ENCODE data around the gene PROM1.

PROM1 gene

DNA sequence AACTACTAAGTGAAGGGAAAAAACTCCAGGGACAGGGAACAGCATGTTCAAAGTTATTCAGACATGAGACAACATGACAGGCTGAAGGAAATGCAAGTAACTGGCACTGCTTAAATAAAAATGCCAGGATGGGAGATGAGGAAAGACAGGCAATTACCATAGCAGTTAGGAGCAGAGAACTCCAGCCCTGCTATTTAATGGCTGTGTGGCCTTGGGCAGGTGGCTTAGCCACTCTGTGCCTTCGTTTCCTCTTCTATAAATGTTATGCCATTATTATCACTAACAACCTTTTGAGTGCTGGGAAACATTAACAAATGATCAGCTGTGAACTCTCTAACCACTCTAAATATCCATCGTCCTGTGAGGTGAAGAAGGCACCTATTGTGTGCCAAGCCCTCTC, 32.7 kb downstream of the PROM1 start:
- Histone ChIP-seq H3K4me3 (ENCODE audit: insufficient read depth, low read depth, low read length, poor library complexity, severe bottlenecking) (no peak overlapping the region), H3K27me3 (replicated peaks; ENCODE audit: control insufficient read depth, insufficient read depth, low read length, poor library complexity, severe bottlenecking) (peaks cover 2% of the 10 kb centered on the region), H3K36me3 (ENCODE audit: control insufficient read depth, insufficient read depth, low read length) (no peaks in the 10 kb centered on the region), H3K4me1 (ENCODE audit: control insufficient read depth, insufficient read depth, low read length, poor library complexity, severe bottlenecking) (no peaks in the 10 kb centered on the region), H3K9me3 (ENCODE audit: control insufficient read depth, low read length) (no peaks in the 10 kb centered on the region), H3K27ac (ENCODE audit: insufficient read depth, low read length, poor library complexity, severe bottlenecking) (no peak overlapping the region)
- no peak for DNase-seq

DNA sequence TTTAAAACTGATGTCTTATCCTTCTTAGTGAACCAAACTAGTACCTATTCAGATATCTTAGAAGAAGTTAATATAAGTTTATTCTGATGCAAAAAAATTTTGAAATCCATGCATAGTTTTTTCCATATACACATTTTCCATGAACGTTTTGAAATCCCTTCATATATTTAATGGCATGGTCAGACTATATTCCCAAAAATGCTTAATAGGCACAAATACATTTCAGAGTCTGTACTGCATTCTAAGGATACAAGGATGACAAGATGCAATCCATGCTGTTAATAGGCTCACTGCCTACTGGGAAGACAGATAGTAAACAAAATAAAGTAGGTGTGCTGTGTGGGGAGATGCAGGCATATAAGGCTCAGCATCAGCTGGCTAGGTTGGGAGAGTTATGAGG, 33.2 kb downstream of the PROM1 start:
- Histone ChIP-seq H3K4me3 (ENCODE audit: insufficient read depth, low read depth, low read length, poor library complexity, severe bottlenecking) (no peak overlapping the region), H3K36me3 (ENCODE audit: control insufficient read depth, insufficient read depth, low read length) (no peaks in the 10 kb centered on the region), H3K27me3 (replicated peaks; ENCODE audit: control insufficient read depth, insufficient read depth, low read length, poor library complexity, severe bottlenecking) (peaks cover 2% of the 10 kb centered on the region), H3K4me1 (ENCODE audit: control insufficient read depth, insufficient read depth, low read length, poor library complexity, severe bottlenecking) (no peaks in the 10 kb centered on the region), H3K27ac (ENCODE audit: insufficient read depth, low read length, poor library complexity, severe bottlenecking) (no peak overlapping the region), H3K9me3 (ENCODE audit: control insufficient read depth, low read length) (no peaks in the 10 kb centered on the region)
- no peak for DNase-seq

DNA sequence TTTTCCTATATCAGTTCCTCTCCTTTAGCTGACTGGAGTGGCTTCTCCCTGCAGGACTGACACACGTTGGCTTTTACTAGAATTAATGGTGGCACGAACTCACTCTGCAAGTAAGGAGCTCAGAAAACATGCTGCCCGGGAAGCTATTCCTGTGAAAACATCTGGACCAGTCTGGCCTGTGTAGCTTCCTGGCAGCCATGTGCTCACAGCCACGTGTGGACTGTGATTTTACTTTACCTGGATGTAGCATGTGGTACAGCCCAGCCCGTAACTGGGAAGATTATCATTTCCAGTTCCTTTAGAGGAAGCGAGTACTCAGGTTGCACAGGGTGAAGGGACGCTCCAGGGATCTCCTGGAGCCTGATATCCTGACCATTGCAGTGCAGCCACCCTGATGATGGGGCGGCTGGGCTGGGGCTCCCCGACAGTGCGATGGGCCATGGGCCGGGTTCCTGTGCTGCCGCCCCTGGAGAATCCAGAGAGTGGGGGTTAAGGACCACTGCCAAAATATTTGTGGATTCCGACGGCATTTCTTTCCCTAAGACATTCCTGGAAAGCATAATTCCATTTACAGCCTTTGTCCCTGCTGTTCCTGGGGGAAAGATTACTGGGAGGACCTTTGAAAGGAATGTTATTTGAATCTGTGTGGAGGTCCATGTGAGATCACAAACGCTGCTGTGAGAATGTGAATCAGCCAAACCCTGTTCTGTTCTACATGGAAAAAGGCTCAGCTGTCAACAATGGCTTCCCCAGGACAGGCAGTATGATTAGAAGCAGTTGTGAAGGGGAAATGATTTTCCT, 35.0 kb downstream of the PROM1 start:
- peaks cover 2% of the 10 kb centered on the region for H3K27me3 ChIP-seq (replicated peaks; ENCODE audit: control insufficient read depth, insufficient read depth, low read length, poor library complexity, severe bottlenecking)
- H3K27ac ChIP-seq (ENCODE audit: insufficient read depth, low read length, poor library complexity, severe bottlenecking): no peak overlapping the region
- no peak overlapping the region for H3K4me3 ChIP-seq (ENCODE audit: insufficient read depth, low read depth, low read length, poor library complexity, severe bottlenecking)
- H3K4me1 ChIP-seq (ENCODE audit: control insufficient read depth, insufficient read depth, low read length, poor library complexity, severe bottlenecking): no peaks in the 10 kb centered on the region
- no peak for DNase-seq
- H3K36me3 ChIP-seq (ENCODE audit: control insufficient read depth, insufficient read depth, low read length): no peaks in the 10 kb centered on the region
- H3K9me3 ChIP-seq (ENCODE audit: control insufficient read depth, low read length): no peaks in the 10 kb centered on the region

DNA sequence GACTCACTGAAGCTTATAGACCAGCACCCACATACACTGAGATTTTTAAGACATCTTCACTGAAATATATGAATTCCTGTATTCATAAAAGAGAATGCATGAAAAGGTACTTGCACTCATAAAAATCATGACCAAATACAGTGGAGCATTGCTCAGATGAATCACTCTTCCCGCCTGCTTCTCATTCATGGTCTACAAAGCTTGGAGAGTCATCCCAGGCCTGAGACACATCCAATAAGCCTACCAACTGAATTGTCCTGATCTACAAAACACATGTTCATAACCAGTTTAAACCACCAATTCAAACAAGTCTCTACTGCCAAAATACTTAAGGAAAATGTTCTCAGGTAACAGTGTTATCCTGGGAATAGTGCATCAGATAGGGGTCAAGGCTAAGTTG, 38.1 kb downstream of the PROM1 start:
- no peaks in the 10 kb centered on the region for H3K4me1 ChIP-seq (ENCODE audit: control insufficient read depth, insufficient read depth, low read length, poor library complexity, severe bottlenecking)
- H3K36me3 ChIP-seq (ENCODE audit: control insufficient read depth, insufficient read depth, low read length): no peaks in the 10 kb centered on the region

DNA sequence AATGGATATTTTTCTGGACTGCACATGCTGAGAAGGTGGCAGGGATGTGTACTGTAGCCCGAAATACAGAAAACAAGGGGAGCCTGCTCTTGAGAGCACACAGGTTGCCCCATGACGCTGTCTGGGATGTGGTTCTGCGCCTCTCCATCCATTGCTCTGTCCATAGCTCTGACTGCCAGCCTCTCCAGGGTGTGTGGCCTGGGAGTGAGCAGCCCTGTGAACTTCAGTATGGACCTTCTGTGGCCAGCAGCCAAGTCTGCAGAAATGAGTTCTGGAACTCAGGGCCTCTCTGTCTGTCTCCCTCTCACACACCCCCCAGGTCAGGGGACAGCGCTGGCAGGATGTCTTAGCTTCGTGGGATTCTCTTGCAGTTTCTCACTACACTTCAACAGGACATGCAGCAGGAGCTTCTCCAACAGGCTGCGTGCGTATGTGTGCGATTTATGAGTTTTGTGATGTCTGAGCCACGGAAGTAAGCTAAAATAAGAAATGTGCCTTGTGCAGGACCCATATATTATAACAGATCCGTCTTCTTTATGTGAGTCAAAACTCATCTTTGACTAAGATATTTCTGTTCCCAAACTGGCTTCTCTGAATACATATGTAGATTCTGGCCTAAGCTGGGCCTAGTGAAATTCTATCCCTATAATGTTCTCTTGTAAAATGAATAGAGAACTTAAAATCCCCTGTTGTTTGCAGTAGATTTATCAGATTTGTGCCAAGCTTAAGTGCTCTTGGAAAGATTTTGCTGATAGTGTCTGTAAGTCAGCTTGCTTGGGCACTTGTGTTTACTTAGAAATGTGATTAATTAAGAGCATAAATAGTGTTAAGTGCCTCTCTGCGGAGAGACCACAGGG, 40.0 kb downstream of the PROM1 start:
- no peaks in the 10 kb centered on the region for H3K9me3 ChIP-seq (ENCODE audit: control insufficient read depth, low read length)
- H3K36me3 ChIP-seq (ENCODE audit: control insufficient read depth, insufficient read depth, low read length): no peaks in the 10 kb centered on the region

More for the DNA sequence above, 38.1 kb downstream of the PROM1 start:
- no peak for DNase-seq
- H3K27me3 ChIP-seq (replicated peaks; ENCODE audit: control insufficient read depth, insufficient read depth, low read length, poor library complexity, severe bottlenecking): peaks cover 2% of the 10 kb centered on the region
- H3K9me3 ChIP-seq (ENCODE audit: control insufficient read depth, low read length): no peaks in the 10 kb centered on the region
- no peak overlapping the region for H3K4me3 ChIP-seq (ENCODE audit: insufficient read depth, low read depth, low read length, poor library complexity, severe bottlenecking)
- H3K27ac ChIP-seq (ENCODE audit: insufficient read depth, low read length, poor library complexity, severe bottlenecking): no peak overlapping the region

DNA sequence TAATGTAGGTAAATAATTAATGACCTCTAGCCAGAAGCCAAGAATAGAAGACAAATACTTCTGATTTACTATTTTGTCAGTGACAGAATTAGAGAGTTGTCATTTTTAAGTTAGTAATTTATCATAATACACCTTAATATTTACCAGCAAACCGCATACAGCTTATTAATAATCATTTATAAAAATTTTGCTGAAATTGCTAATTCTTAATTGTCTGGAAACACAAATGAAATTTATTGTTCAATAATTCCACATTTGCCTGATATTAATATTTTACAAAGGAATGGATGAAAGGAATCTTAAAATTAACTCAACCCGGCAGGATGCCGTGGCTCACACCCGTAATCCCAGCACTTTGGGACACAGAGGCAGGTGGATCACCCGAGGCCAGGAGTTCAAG, 44.7 kb downstream of the PROM1 start:
- H3K4me3 ChIP-seq (ENCODE audit: insufficient read depth, low read depth, low read length, poor library complexity, severe bottlenecking): no peak overlapping the region
- H3K36me3 ChIP-seq (ENCODE audit: control insufficient read depth, insufficient read depth, low read length): no peaks in the 10 kb centered on the region
- no peaks in the 10 kb centered on the region for H3K4me1 ChIP-seq (ENCODE audit: control insufficient read depth, insufficient read depth, low read length, poor library complexity, severe bottlenecking)
- H3K27me3 ChIP-seq (replicated peaks; ENCODE audit: control insufficient read depth, insufficient read depth, low read length, poor library complexity, severe bottlenecking): no peaks in the 10 kb centered on the region
- no peaks in the 10 kb centered on the region for H3K9me3 ChIP-seq (ENCODE audit: control insufficient read depth, low read length)
- H3K27ac ChIP-seq (ENCODE audit: insufficient read depth, low read length, poor library complexity, severe bottlenecking): no peak overlapping the region
- DNase-seq: no peak

More for the DNA sequence above, 40.0 kb downstream of the PROM1 start:
- no peak for DNase-seq
- Histone ChIP-seq H3K27ac (ENCODE audit: insufficient read depth, low read length, poor library complexity, severe bottlenecking) (no peak overlapping the region), H3K4me1 (ENCODE audit: control insufficient read depth, insufficient read depth, low read length, poor library complexity, severe bottlenecking) (no peaks in the 10 kb centered on the region), H3K4me3 (ENCODE audit: insufficient read depth, low read depth, low read length, poor library complexity, severe bottlenecking) (no peak overlapping the region), H3K27me3 (replicated peaks; ENCODE audit: control insufficient read depth, insufficient read depth, low read length, poor library complexity, severe bottlenecking) (no peaks in the 10 kb centered on the region)

DNA sequence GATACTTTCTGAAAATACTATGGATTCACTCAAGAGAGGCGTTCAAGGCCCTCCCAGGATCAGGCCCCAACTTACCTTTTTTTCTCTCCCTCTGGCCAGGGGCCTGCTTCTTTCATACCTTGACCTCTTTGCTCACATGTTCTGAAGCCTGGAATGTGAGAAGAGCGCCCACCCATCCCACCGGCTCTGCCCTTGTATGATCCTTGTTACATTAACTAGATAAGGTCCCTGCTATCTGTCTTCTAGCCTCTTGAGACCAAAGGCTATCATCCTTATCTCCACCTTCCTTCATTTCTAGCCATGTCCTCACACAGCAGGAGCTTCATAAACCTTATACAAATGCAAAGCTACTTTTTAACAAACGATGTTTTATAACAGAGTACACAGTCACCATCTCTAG, 45.9 kb downstream of the PROM1 start:
- Histone ChIP-seq H3K36me3 (ENCODE audit: control insufficient read depth, insufficient read depth, low read length) (no peaks in the 10 kb centered on the region), H3K27ac (ENCODE audit: insufficient read depth, low read length, poor library complexity, severe bottlenecking) (no peak overlapping the region), H3K4me1 (ENCODE audit: control insufficient read depth, insufficient read depth, low read length, poor library complexity, severe bottlenecking) (no peaks in the 10 kb centered on the region), H3K4me3 (ENCODE audit: insufficient read depth, low read depth, low read length, poor library complexity, severe bottlenecking) (no peak overlapping the region), H3K27me3 (replicated peaks; ENCODE audit: control insufficient read depth, insufficient read depth, low read length, poor library complexity, severe bottlenecking) (no peaks in the 10 kb centered on the region), H3K9me3 (ENCODE audit: control insufficient read depth, low read length) (no peaks in the 10 kb centered on the region)
- no peak for DNase-seq

DNA sequence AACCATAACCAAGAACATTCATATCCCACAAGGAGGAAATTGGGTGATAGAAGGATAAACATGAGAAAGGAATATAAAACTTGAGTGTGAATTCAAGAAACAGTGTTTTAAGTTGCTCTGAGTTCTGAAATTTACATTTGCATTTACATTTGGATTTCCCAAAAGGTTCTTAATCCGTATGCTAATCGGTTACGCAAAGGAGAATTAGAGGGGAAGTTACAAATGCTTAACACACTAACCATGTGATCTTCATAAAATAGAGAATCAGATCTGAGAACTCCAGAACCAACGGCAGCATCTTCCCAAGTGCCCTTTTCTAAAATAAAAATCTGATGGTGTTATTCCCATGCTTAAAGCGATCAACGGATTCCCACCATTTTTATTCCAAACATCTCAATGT, 48.0 kb downstream of the PROM1 start:
- Histone ChIP-seq H3K9me3 (ENCODE audit: control insufficient read depth, low read length) (no peaks in the 10 kb centered on the region), H3K27me3 (replicated peaks; ENCODE audit: control insufficient read depth, insufficient read depth, low read length, poor library complexity, severe bottlenecking) (no peaks in the 10 kb centered on the region), H3K4me3 (ENCODE audit: insufficient read depth, low read depth, low read length, poor library complexity, severe bottlenecking) (no peak overlapping the region), H3K36me3 (ENCODE audit: control insufficient read depth, insufficient read depth, low read length) (no peaks in the 10 kb centered on the region), H3K27ac (ENCODE audit: insufficient read depth, low read length, poor library complexity, severe bottlenecking) (no peak overlapping the region), H3K4me1 (ENCODE audit: control insufficient read depth, insufficient read depth, low read length, poor library complexity, severe bottlenecking) (no peaks in the 10 kb centered on the region)
- DNase-seq: no peak

DNA sequence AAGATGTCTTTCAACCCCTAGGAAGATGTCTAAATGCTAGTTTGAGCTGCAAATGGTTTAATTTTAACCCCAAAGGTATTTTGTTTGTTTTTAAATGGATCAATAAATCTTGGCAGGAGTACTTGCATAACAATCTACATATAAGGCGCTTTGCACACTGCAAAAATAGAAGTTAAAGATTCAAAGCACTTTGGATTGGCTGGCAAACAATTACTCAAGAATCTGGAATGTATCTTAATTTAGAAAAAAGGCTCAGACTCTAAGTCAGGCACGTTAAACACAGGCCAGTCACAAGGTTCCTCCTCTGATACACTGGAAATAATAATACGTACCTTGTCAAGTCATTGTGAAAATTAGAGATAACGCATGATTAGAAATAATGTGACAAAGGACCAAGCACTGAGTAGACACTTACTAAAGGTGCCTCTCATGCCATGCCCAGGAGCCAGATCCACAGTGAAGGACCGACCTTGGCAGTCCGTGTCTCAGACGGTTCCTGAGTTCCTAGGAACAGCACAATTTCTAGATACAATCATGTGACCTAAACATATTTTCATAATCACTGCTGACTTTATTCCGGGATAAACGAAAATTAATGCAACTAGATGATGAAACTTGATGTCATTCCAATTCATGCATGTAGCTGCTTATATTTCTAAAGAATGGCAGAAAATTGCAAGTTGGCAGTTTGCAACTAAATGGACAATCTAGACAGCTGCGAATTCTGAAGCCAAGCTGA, 49.6 kb downstream of the PROM1 start:
- Histone ChIP-seq H3K4me3 (ENCODE audit: insufficient read depth, low read depth, low read length, poor library complexity, severe bottlenecking) (no peak overlapping the region), H3K27me3 (replicated peaks; ENCODE audit: control insufficient read depth, insufficient read depth, low read length, poor library complexity, severe bottlenecking) (no peaks in the 10 kb centered on the region), H3K36me3 (ENCODE audit: control insufficient read depth, insufficient read depth, low read length) (no peaks in the 10 kb centered on the region), H3K27ac (ENCODE audit: insufficient read depth, low read length, poor library complexity, severe bottlenecking) (no peak overlapping the region), H3K9me3 (ENCODE audit: control insufficient read depth, low read length) (no peaks in the 10 kb centered on the region), H3K4me1 (ENCODE audit: control insufficient read depth, insufficient read depth, low read length, poor library complexity, severe bottlenecking) (no peaks in the 10 kb centered on the region)
- no peak for DNase-seq

Measured in effector memory CD4-positive, alpha-beta T cell (primary cell).